ENCODE results near the gene ZNF644.

DNA sequence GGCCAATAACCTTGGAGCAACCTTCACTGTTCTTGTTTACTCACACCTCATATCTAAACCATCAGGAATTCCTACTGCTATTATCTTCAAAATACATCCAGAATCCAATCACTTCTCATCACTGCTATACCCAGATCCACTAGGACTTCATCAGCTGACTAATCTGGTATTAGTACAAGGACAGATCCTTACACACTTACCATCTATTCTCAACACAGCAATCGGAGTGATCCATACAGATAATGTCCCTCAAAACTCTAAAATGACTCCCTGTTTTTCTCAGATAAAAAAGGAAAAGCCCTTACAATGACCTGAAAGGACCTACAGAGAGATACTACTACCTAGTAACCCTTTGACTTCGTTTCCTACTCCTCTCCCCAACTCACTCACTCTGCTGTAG is 70.8 kb downstream of the ZNF644 start:
- no peak for TF ChIP-seq POLR2A (IDR thresholded peaks at IDR 0.05; ENCODE audit: low read length)
- no peak for TF ChIP-seq GATA1 (IDR thresholded peaks at IDR 0.05; ENCODE audit: low read depth, low read length)

Measured in erythroblast (primary cell).